IMR-90 (cell line): ENCODE data around the gene AMIGO3. TPM values are rescaled to one million over a fixed set of nuclear protein-coding genes. Genes with fewer than 3 reads are reported as not detected.

Experiments
- ATAC-seq: fragments of 200-7000 bp; cut with Tn5 transposase; 2 replicates; pipeline ENCODE4 v1.9.1; 2020; ENCODE audit warnings: low read depth, mild to moderate bottlenecking, moderate library complexity
- BruUV-seq: library from RNA; stranded (reverse); fragments of 400-500 nt; replicated peaks from 2 replicates; lab custom pipeline; 2021; lab: Mats Ljungman, UMichigan
- CTCF ChIA-PET: fragments of 300-600 bp; formaldehyde crosslinking; extraction: SDS; loops from one replicate; lab custom pipeline; 2021; ENCODE audit warnings: antibody characterized with exemption; lab: Yijun Ruan, JAX
- POLR2A ChIA-PET: fragments of 300-600 bp; sonication (Branson Sonifier 250); formaldehyde crosslinking; loops from one replicate; lab custom pipeline; 2022; ENCODE audit warnings: antibody characterized with exemption; ENCODE audit not compliant: unreplicated experiment; lab: Charles Lee
- DNase-seq: peaks from one replicate; pipeline ENCODE4 v3.0.0; 2013
- H2AFZ ChIP-seq: replicated peaks from 2 replicates; pipeline ENCODE3; 2013; ENCODE audit warnings: low read length, mild to moderate bottlenecking; ENCODE audit not compliant: poor library complexity
- H2AK5ac ChIP-seq: 2 replicates; pipeline ENCODE4 v1.6.1; 2013; ENCODE audit warnings: low read depth, low read length, inconsistent platforms
- H2AK9ac ChIP-seq: replicated peaks from 2 replicates; pipeline ENCODE3; 2013; ENCODE audit warnings: mild to moderate bottlenecking, low read depth, low read length, moderate library complexity; ENCODE audit not compliant: poor library complexity
- H2BK120ac ChIP-seq: 2 replicates; pipeline ENCODE4 v1.6.1; 2013; ENCODE audit warnings: low read depth, low read length, inconsistent platforms
- H2BK15ac ChIP-seq: 3 replicates; pipeline ENCODE4 v1.6.1; 2013; ENCODE audit warnings: low read depth, low read length, inconsistent platforms
- H2BK20ac ChIP-seq: 2 replicates; pipeline ENCODE4 v1.6.1; 2013; ENCODE audit warnings: low read depth, mild to moderate bottlenecking, inconsistent platforms, low read length, moderate library complexity
- H2BK5ac ChIP-seq: 2 replicates; pipeline ENCODE4 v1.6.1; 2013; ENCODE audit warnings: mild to moderate bottlenecking, low read depth, low read length, inconsistent platforms; ENCODE audit not compliant: poor library complexity, severe bottlenecking
- H3K14ac ChIP-seq: replicated peaks from 2 replicates; pipeline ENCODE4 v1.6.1; 2013; ENCODE audit warnings: low read depth, low read length, inconsistent platforms
- H3K18ac ChIP-seq: 2 replicates; pipeline ENCODE4 v1.6.1; 2013; ENCODE audit warnings: low read depth, low read length, control low read depth
- H3K23ac ChIP-seq: 2 replicates; pipeline ENCODE4 v1.6.1; 2013; ENCODE audit warnings: low read depth, low read length, inconsistent platforms
- H3K27ac ChIP-seq: 2 replicates; pipeline ENCODE4 v1.5.1; 2013; ENCODE audit warnings: mild to moderate bottlenecking, control low read depth, low read length; ENCODE audit not compliant: insufficient read depth
- H3K27me3 ChIP-seq: 2 replicates; pipeline ENCODE4 v1.6.1; 2013; ENCODE audit warnings: low read length; ENCODE audit not compliant: control insufficient read depth, insufficient read depth
- H3K36me3 ChIP-seq: 2 replicates; pipeline ENCODE4 v1.6.1; 2013; ENCODE audit warnings: low read length, mixed read lengths; ENCODE audit not compliant: control insufficient read depth, insufficient read depth
- H3K4ac ChIP-seq: 2 replicates; pipeline ENCODE4 v1.6.1; 2013; ENCODE audit warnings: low read depth, low read length, inconsistent platforms
- H3K4me1 ChIP-seq: 2 replicates; pipeline ENCODE4 v1.6.1; 2013; ENCODE audit warnings: low read length, mixed read lengths; ENCODE audit not compliant: control insufficient read depth, insufficient read depth
- H3K4me2 ChIP-seq: 2 replicates; pipeline ENCODE4 v1.6.1; 2013; ENCODE audit warnings: low read depth, mild to moderate bottlenecking, control low read depth, low read length, moderate library complexity
- H3K4me3 ChIP-seq: 2 replicates; pipeline ENCODE4 v1.5.1; 2013; ENCODE audit warnings: low read depth, mild to moderate bottlenecking, control low read depth, low read length, moderate library complexity; ENCODE audit not compliant: insufficient read depth
- H3K56ac ChIP-seq: 2 replicates; pipeline ENCODE4 v1.6.1; 2013; ENCODE audit warnings: low read length, inconsistent platforms; ENCODE audit not compliant: insufficient read depth; ENCODE audit errors: extremely low read depth
- H3K79me1 ChIP-seq, 2 experiments: 2 replicates each; pipeline ENCODE4 v1.6.1; 2013; ENCODE audit warnings: low read length in 2 of 2, inconsistent platforms in 1 of 2, low read depth in 1 of 2
- H3K9ac ChIP-seq: 2 replicates; pipeline ENCODE4 v1.6.1; 2013; ENCODE audit warnings: low read depth, low read length, control low read depth
- H3K9me1 ChIP-seq: 2 replicates; pipeline ENCODE4 v1.6.1; 2013; ENCODE audit warnings: low read length, inconsistent platforms; ENCODE audit not compliant: insufficient read depth
- H3K9me3 ChIP-seq: 2 replicates; pipeline ENCODE4 v1.6.1; 2013; ENCODE audit warnings: low read length; ENCODE audit not compliant: control insufficient read depth, insufficient read depth
- H4K20me1 ChIP-seq: 2 replicates; pipeline ENCODE4 v1.6.1; 2013; ENCODE audit warnings: low read length, inconsistent platforms; ENCODE audit not compliant: insufficient read depth
- H4K5ac ChIP-seq: 2 replicates; pipeline ENCODE4 v1.6.1; 2013; ENCODE audit warnings: mild to moderate bottlenecking, low read depth, low read length, control low read depth
- H4K8ac ChIP-seq, 2 experiments: 2 replicates each; pipeline ENCODE4 v1.6.1; 2013; ENCODE audit warnings: low read depth in 2 of 2, low read length in 2 of 2, control low read depth in 1 of 2, inconsistent platforms in 1 of 2
- H4K91ac ChIP-seq: 2 replicates; pipeline ENCODE4 v1.6.1; 2013; ENCODE audit warnings: low read depth, low read length, inconsistent platforms; ENCODE audit not compliant: insufficient read depth
- BHLHE40 ChIP-seq: fragments of 150-350 bp; IDR thresholded peaks from 2 replicates; pipeline ENCODE4 v1.6.1; 2016; ENCODE audit warnings: mild to moderate bottlenecking, low read depth, low read length
- CEBPB ChIP-seq: IDR thresholded peaks from 2 replicates; pipeline ENCODE4 v1.6.1; 2012; ENCODE audit warnings: low read depth, low read length, improper control_type of control experiment
- CHD1 ChIP-seq: IDR thresholded peaks from 2 replicates; pipeline ENCODE4 v1.6.1; 2012; ENCODE audit warnings: low read depth, low read length, improper control_type of control experiment
- CTCF ChIP-seq: conservative IDR thresholded peaks from 2 replicates; pipeline ENCODE4 v1.5.1; 2012; ENCODE audit warnings: mild to moderate bottlenecking, low read depth, low read length, improper control_type of control experiment
- MAFK ChIP-seq: IDR thresholded peaks from 2 replicates; pipeline ENCODE4 v1.6.1; 2012; ENCODE audit warnings: low read depth, low read length, improper control_type of control experiment
- MAZ ChIP-seq: IDR thresholded peaks from 2 replicates; pipeline ENCODE4 v1.6.1; 2012; ENCODE audit warnings: low read depth, mild to moderate bottlenecking, low read length, improper control_type of control experiment, moderate library complexity, borderline replicate concordance
- MXI1 ChIP-seq: IDR thresholded peaks from 2 replicates; pipeline ENCODE4 v1.6.1; 2012; ENCODE audit warnings: low read depth, mild to moderate bottlenecking, low read length, moderate library complexity, borderline replicate concordance
- NFE2L2 ChIP-seq: fragments of 150-350 bp; IDR thresholded peaks from 2 replicates; pipeline ENCODE4 v1.6.1; 2016; ENCODE audit warnings: low read depth, mild to moderate bottlenecking, low read length
- POLR2A ChIP-seq: IDR thresholded peaks from 2 replicates; pipeline ENCODE4 v1.6.1; 2012; ENCODE audit warnings: mild to moderate bottlenecking, low read depth, low read length
- RAD21 ChIP-seq: IDR thresholded peaks from 2 replicates; pipeline ENCODE4 v1.6.1; 2012; ENCODE audit warnings: low read length, improper control_type of control experiment
- RCOR1 ChIP-seq: IDR thresholded peaks from 2 replicates; pipeline ENCODE4 v1.6.1; 2012; ENCODE audit warnings: mild to moderate bottlenecking, low read length, improper control_type of control experiment; ENCODE audit not compliant: insufficient replicate concordance
- RFX5 ChIP-seq: IDR thresholded peaks from 2 replicates; pipeline ENCODE4 v1.8.0; 2012; ENCODE audit warnings: low read depth, mild to moderate bottlenecking, low read length, moderate library complexity
- SMC3 ChIP-seq: fragments of 150-350 bp; IDR thresholded peaks from 2 replicates; pipeline ENCODE4 v1.6.1; 2016; ENCODE audit warnings: low read depth, mild to moderate bottlenecking, antibody characterized with exemption, low read length, moderate library complexity
- WGBS, 2 experiments: methylation state at CpG; one replicate each; pipeline versions ENCODE4 v1.1.5 to v1.1.7; 2013; ENCODE audit warnings: missing lambda C conversion rate in 2 of 2; ENCODE audit not compliant: insufficient read length in 1 of 2; ENCODE audit errors: extremely low coverage in 2 of 2; 5-methylcytosine and 5-hydroxymethylcytosine counted together
- dilution Hi-C: fragments of 300-500 bp; cut with HindIII; formaldehyde crosslinking; loops from one replicate; pipeline ENCODE4 v1.14.3; 2018; ENCODE audit warnings: low sequenced_read_pairs; ENCODE audit not compliant: unreplicated experiment
- in situ Hi-C: fragments of 300-500 bp; cut with MboI; formaldehyde crosslinking; loops from 3 replicates; pipeline ENCODE4 v1.14.3; 2019; ENCODE audit warnings: low sequenced_read_pairs, inconsistent platforms, mixed read lengths
- intact Hi-C: fragments of 100-400 bp; cut with micrococcal nuclease; formaldehyde crosslinking; loops from 2 replicates; pipeline ENCODE4 v1.10.0; 2022
- polyA plus RNA-seq, 3 experiments: library from polyadenylated mRNA; depleted of rRNA; stranded (reverse); fragments of >200 nt; gene quantifications; 2 replicates each; pipeline ENCODE4 v1.2.3, GENCODE V29; 2012; ENCODE audit warnings: low replicate concordance in 1 of 3
- total RNA-seq: library from RNA; depleted of rRNA; stranded (reverse); fragments of >200 nt; gene quantifications from 2 replicates; pipeline ENCODE4 v1.2.3, GENCODE V29; 2012
- TF ChIP-seq, protein P1 (sequence below): fragments of 150-350 bp; IDR thresholded peaks from 2 replicates; pipeline ENCODE4 v1.6.1; 2016; ENCODE audit warnings: low read depth, mild to moderate bottlenecking, low read length, moderate library complexity, borderline replicate concordance
- TF ChIP-seq, protein P2 (sequence below): fragments of 150-350 bp; IDR thresholded peaks from 2 replicates; pipeline ENCODE4 v1.6.1; 2017; ENCODE audit warnings: mild to moderate bottlenecking, antibody characterized with exemption, low read length, low read depth

AMIGO3 gene
- total and polyA plus RNA-seq, 2 of the 4 experiments (the other 2 are of a cell fraction), result 1.5 TPM; not detected in 1

- Histone ChIP-seq H2BK120ac (no peak overlapping the region), H4K91ac (no peak overlapping the region), H3K9me3 (no peaks in the 10 kb centered on the region), H3K27ac (no peak overlapping the region), H2AK9ac (no peak overlapping the region), H2AK5ac (no peak overlapping the region), H3K4me1 (peaks cover 12% of the 10 kb centered on the region), H3K4me3 (no peak overlapping the region), H3K27me3 (0 out of 2 replicates have a peak, but pooled peaks cover 2% of the 10 kb centered on the region), H3K18ac (no peak overlapping the region), H2BK20ac (no peak overlapping the region), H3K36me3 (peaks cover 3% of the 10 kb centered on the region; the same call in 1 of the 2 replicates), H3K56ac (no peak overlapping the region), H3K9me1 (peaks cover 17% of the 10 kb centered on the region), H3K79me1 (peaks cover 19 to 24% of the 10 kb centered on the region in 2 experiments), H2BK5ac (no peak overlapping the region), H2AFZ (no peak overlapping the region), H3K23ac (no peak overlapping the region), H3K4ac (no peak overlapping the region), H2BK15ac (no peak overlapping the region), H3K4me2 (no peak overlapping the region), H4K20me1 (peaks cover 10% of the 10 kb centered on the region; the same call in 1 of the 2 replicates), H4K5ac (no peak overlapping the region), H3K9ac (no peak overlapping the region), H4K8ac (no peak overlapping the region), H3K14ac (no peak overlapping the region)
- WGBS, 2 experiments, result 80% methylated on average over 1 of the region's 6 CpGs; no CpG with 5 or more reads in 1 of the 2 experiments
- TF ChIP-seq NFE2L2, result no peak
- no peak for TF ChIP-seq RCOR1
- TF ChIP-seq CEBPB, result no peak
- no peak for TF ChIP-seq CTCF
- TF ChIP-seq, protein P1, sequence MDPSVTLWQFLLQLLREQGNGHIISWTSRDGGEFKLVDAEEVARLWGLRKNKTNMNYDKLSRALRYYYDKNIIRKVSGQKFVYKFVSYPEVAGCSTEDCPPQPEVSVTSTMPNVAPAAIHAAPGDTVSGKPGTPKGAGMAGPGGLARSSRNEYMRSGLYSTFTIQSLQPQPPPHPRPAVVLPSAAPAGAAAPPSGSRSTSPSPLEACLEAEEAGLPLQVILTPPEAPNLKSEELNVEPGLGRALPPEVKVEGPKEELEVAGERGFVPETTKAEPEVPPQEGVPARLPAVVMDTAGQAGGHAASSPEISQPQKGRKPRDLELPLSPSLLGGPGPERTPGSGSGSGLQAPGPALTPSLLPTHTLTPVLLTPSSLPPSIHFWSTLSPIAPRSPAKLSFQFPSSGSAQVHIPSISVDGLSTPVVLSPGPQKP, result no peak
- TF ChIP-seq SMC3, result no peak
- no peak for TF ChIP-seq POLR2A
- no peak for TF ChIP-seq CHD1
- no peak for TF ChIP-seq RFX5
- no peak for TF ChIP-seq RAD21
- no peak for TF ChIP-seq BHLHE40
- TF ChIP-seq MAZ, result no peak
- no peak for TF ChIP-seq MAFK
- TF ChIP-seq, protein P2, sequence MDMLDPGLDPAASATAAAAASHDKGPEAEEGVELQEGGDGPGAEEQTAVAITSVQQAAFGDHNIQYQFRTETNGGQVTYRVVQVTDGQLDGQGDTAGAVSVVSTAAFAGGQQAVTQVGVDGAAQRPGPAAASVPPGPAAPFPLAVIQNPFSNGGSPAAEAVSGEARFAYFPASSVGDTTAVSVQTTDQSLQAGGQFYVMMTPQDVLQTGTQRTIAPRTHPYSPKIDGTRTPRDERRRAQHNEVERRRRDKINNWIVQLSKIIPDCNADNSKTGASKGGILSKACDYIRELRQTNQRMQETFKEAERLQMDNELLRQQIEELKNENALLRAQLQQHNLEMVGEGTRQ, result no peak
- TF ChIP-seq MXI1, result no peak
- in situ Hi-C loops, result no loop called here
- POLR2A ChIA-PET, result no interaction called here
- dilution Hi-C loops, result no loop called here
- CTCF ChIA-PET, result interaction anchor here (0.8 to 1.8 kb wide), 3 partner anchors 125 to 134 kb away, joined by 3 to 23 read pairs (median 3); no protein-coding TSS in a partner anchor
- no TSS peak for BruUV-seq
- ATAC-seq, result no peak
- no peak for DNase-seq
- intact Hi-C loops, result loop anchor here (1.0 to 5.0 kb wide), 3 partner anchors 105 to 259 kb away; partner anchors contain the start of genes RHOA and TCTA
These were observed 48.6 kb downstream of the AMIGO3 start for GRCh38 chr3:49670940-49671290.
